ENCODE data around the gene NRL.

NRL gene

DNA sequence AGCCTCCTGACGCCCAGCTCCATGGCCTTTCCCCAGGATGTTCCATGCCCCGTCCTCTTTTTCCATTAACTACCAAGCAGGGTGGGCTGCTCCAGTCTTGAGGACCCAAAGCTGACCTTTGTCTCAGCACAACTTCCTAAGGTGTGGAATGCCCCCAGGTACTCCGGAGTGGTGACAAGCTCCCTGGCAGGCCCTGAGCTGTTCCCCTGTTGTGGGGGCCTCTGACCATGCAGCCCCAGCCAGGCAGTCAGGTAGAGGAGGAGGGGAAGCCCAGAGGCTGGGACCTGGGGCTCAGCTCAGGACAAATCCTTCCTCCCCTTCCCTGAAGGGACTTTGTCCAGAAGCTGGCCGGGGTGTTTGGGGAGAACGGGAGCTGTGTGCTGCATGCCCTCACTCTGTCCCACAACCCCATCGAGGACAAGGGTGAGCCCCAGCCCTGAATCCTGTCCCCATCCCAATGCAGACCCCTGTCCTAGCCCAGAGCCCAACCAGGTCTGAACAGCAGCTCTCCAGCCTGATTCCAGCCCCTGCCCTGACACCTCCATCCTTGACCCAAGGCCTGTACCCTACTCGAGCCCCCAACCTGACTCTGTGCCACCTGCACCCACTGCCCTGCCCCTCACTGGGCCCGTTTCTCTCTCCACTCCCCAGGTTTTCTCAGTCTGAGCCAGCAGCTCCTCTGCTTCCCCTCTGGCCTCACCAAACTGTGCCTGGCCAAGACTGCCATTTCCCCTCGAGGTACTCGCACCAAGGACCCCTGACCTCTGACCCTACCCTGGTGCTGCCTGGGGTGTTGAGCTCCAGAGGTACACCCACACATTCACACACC lies 58.6 kb downstream of the NRL start:
- Histone ChIP-seq H2AFZ (ENCODE audit: low read length) (no peak overlapping the region), H3K36me3 (ENCODE audit: insufficient read depth, low read length) (no peaks in the 10 kb centered on the region), H3F3A (ENCODE audit: low read depth) (no peaks in the 10 kb centered on the region), H3K4me2 (ENCODE audit: low read depth, low read length, poor library complexity, severe bottlenecking) (no peak overlapping the region), H3K9ac (ENCODE audit: low read depth, low read length, poor library complexity, severe bottlenecking) (no peak overlapping the region), H4K20me1 (ENCODE audit: insufficient read depth, low read length, poor library complexity, severe bottlenecking) (no peaks in the 10 kb centered on the region), H3K9me3 (ENCODE audit: insufficient read depth, low read depth, low read length) (no peaks in the 10 kb centered on the region), H3K4me3 (ENCODE audit: low read length, poor library complexity, severe bottlenecking) (no peak overlapping the region), H3K27me3 (ENCODE audit: insufficient read depth, low read length, poor library complexity, severe bottlenecking) (no peaks in the 10 kb centered on the region), H3K4me1 (ENCODE audit: insufficient read depth, low read length, poor library complexity, severe bottlenecking) (peaks cover 15% of the 10 kb centered on the region), H3K79me2 (ENCODE audit: insufficient read depth, low read length) (no peaks in the 10 kb centered on the region), H3K9me2 (replicated peaks; ENCODE audit: low read depth, low read length) (no peaks in the 10 kb centered on the region)
- TF ChIP-seq, protein P1, sequence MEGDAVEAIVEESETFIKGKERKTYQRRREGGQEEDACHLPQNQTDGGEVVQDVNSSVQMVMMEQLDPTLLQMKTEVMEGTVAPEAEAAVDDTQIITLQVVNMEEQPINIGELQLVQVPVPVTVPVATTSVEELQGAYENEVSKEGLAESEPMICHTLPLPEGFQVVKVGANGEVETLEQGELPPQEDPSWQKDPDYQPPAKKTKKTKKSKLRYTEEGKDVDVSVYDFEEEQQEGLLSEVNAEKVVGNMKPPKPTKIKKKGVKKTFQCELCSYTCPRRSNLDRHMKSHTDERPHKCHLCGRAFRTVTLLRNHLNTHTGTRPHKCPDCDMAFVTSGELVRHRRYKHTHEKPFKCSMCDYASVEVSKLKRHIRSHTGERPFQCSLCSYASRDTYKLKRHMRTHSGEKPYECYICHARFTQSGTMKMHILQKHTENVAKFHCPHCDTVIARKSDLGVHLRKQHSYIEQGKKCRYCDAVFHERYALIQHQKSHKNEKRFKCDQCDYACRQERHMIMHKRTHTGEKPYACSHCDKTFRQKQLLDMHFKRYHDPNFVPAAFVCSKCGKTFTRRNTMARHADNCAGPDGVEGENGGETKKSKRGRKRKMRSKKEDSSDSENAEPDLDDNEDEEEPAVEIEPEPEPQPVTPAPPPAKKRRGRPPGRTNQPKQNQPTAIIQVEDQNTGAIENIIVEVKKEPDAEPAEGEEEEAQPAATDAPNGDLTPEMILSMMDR (conservative IDR thresholded peaks at IDR 0.05; ENCODE audit: low read length) = no peak
- TF ChIP-seq EZH2phosphoT487 (IDR thresholded peaks at IDR 0.05; ENCODE audit: borderline replicate concordance) = no peak

DNA sequence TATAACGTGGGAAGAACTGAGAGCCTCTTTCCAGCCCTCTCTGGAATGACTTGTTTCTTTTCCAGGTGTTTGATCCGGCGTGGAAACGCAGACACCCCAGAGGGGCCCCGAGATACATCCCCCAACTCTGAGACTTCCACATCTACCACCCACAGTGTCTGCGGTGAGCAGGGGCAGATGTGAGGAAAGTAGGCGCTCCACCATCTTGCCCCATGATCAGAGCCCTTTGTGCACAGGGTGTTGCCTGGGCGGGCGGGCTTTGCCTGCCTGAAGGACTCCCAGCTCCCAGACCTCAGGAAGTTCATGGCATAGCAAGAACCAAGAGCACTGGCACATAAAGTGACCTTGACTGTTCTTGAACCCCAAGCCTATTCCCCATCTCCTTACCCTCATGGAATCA lies 60.1 kb downstream of the NRL start:
- no peak for TF ChIP-seq EZH2phosphoT487 (IDR thresholded peaks at IDR 0.05; ENCODE audit: borderline replicate concordance)
- TF ChIP-seq, protein P1 (conservative IDR thresholded peaks at IDR 0.05; ENCODE audit: low read length) = no peak
- no peaks in the 10 kb centered on the region for H3K79me2 ChIP-seq (ENCODE audit: insufficient read depth, low read length)
- H4K20me1 ChIP-seq (ENCODE audit: insufficient read depth, low read length, poor library complexity, severe bottlenecking) = no peaks in the 10 kb centered on the region
- H3K4me2 ChIP-seq (ENCODE audit: low read depth, low read length, poor library complexity, severe bottlenecking) = no peak overlapping the region
- H3K9me3 ChIP-seq (ENCODE audit: insufficient read depth, low read depth, low read length) = no peaks in the 10 kb centered on the region
- no peak overlapping the region for H3K9ac ChIP-seq (ENCODE audit: low read depth, low read length, poor library complexity, severe bottlenecking)
- H3K9me2 ChIP-seq (replicated peaks; ENCODE audit: low read depth, low read length) = no peaks in the 10 kb centered on the region
- H3K4me1 ChIP-seq (ENCODE audit: insufficient read depth, low read length, poor library complexity, severe bottlenecking) = peaks cover 17% of the 10 kb centered on the region
- no peak overlapping the region for H3K4me3 ChIP-seq (ENCODE audit: low read length, poor library complexity, severe bottlenecking)
- no peaks in the 10 kb centered on the region for H3K36me3 ChIP-seq (ENCODE audit: insufficient read depth, low read length)
- no peak overlapping the region for H2AFZ ChIP-seq (ENCODE audit: low read length)
- H3K27me3 ChIP-seq (ENCODE audit: insufficient read depth, low read length, poor library complexity, severe bottlenecking) = no peaks in the 10 kb centered on the region
- H3F3A ChIP-seq (ENCODE audit: low read depth) = no peaks in the 10 kb centered on the region

DNA sequence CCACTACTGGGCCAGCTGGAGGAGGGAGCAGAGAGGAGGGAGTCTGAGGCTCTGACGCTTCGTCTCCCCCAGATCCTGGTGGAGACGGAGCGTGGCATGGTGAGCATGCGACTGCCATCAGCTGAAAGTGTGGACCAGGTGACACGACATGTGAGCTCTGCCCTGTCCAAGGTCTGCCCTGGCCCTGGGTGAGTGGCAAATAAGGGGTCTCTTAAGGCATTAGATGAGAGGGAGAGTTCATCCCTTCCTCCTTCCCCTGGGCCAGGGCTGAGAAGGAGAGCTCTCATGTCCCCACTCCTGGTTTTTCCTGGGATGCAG lies 60.5 kb downstream of the NRL start:
- TF ChIP-seq, protein P1 (conservative IDR thresholded peaks at IDR 0.05; ENCODE audit: low read length) = no peak
- TF ChIP-seq EZH2phosphoT487 (IDR thresholded peaks at IDR 0.05; ENCODE audit: borderline replicate concordance) = no peak
- Histone ChIP-seq H3K36me3 (ENCODE audit: insufficient read depth, low read length) (no peaks in the 10 kb centered on the region), H3K4me1 (ENCODE audit: insufficient read depth, low read length, poor library complexity, severe bottlenecking) (peaks cover 17% of the 10 kb centered on the region), H3K79me2 (ENCODE audit: insufficient read depth, low read length) (no peaks in the 10 kb centered on the region), H3K4me3 (ENCODE audit: low read length, poor library complexity, severe bottlenecking) (no peak overlapping the region), H3K9me2 (replicated peaks; ENCODE audit: low read depth, low read length) (no peaks in the 10 kb centered on the region), H3K4me2 (ENCODE audit: low read depth, low read length, poor library complexity, severe bottlenecking) (no peak overlapping the region), H3F3A (ENCODE audit: low read depth) (no peaks in the 10 kb centered on the region), H3K27me3 (ENCODE audit: insufficient read depth, low read length, poor library complexity, severe bottlenecking) (no peaks in the 10 kb centered on the region), H3K9ac (ENCODE audit: low read depth, low read length, poor library complexity, severe bottlenecking) (no peak overlapping the region), H3K9me3 (ENCODE audit: insufficient read depth, low read depth, low read length) (no peaks in the 10 kb centered on the region), H2AFZ (ENCODE audit: low read length) (no peak overlapping the region), H4K20me1 (ENCODE audit: insufficient read depth, low read length, poor library complexity, severe bottlenecking) (no peaks in the 10 kb centered on the region)
